A549 (cell line): ENCODE results near the gene KIFC3. TPM values are rescaled to one million over a fixed set of nuclear protein-coding genes. Genes with fewer than 3 reads are reported as not detected.
A peak's percentile ranks its signal among the peaks of the same experiment; 100 is the strongest.

Source experiments
- ATAC-seq, 2 experiments: fragments of 200-7000 bp in 1 of 2; fragments of >200 bp in 1 of 2; cut with Nextera tagmentation in 1 of 2; cut with Tn5 transposase in 1 of 2; 3 replicates each; pipeline versions ENCODE4 v1.8.0 to v1.9.1; 2018 to 2020; ENCODE audit warnings: mild to moderate bottlenecking in 1 of 2, moderate library complexity in 1 of 2
- CTCF ChIA-PET: fragments of 300-600 bp; sonication (Branson Sonifier 250); formaldehyde crosslinking; extraction: SDS; loops from one replicate; lab custom pipeline; 2021; ENCODE audit warnings: antibody characterized with exemption, inconsistent platforms; lab: Yijun Ruan, JAX
- POLR2A ChIA-PET: fragments of 350-600 bp; formaldehyde crosslinking; extraction: SDS; loops from one replicate; lab custom pipeline; 2021; ENCODE audit warnings: antibody characterized with exemption, inconsistent platforms; lab: Yijun Ruan, JAX
- DNase-seq, 2 experiments: peaks; one replicate each; pipeline versions ENCODE4 v3.0.0 to v3.0.0-alpha.2; 2011 to 2016; ENCODE audit warnings: low read depth in 1 of 2, low spot score in 1 of 2
- FAIRE-seq: peaks from 2 replicates; lab custom pipeline; 2011; peaks lifted over from hg19 to GRCh38; lab: Jason Lieb, UNC
- H3K27ac ChIP-seq, 2 experiments: fragments of >200 bp; sonication (Bioruptor Twin); formaldehyde crosslinking; 3 replicates each; pipeline ENCODE4 v1.5.1; 2016 to 2017
- H3K4me1 ChIP-seq: fragments of >200 bp; sonication (Bioruptor Twin); formaldehyde crosslinking; 3 replicates; pipeline ENCODE4 v1.6.1; 2016
- H3K4me2 ChIP-seq: fragments of >200 bp; sonication (Bioruptor Twin); formaldehyde crosslinking; 3 replicates; pipeline ENCODE4 v1.6.1; 2016
- H3K4me3 ChIP-seq: fragments of >200 bp; sonication (Bioruptor Twin); formaldehyde crosslinking; 3 replicates; pipeline ENCODE4 v1.5.1; 2016
- H3K9me3 ChIP-seq: fragments of >200 bp; sonication (Bioruptor Twin); formaldehyde crosslinking; 3 replicates; pipeline ENCODE4 v1.6.1; 2016
- BCL3 ChIP-seq: fragments of >200 bp; sonication (Bioruptor Twin); formaldehyde crosslinking; IDR thresholded peaks from 3 replicates; pipeline ENCODE4 v1.6.1; 2016
- CBX2 ChIP-seq: fragments of 200-600 bp; sonication (generic); IDR thresholded peaks from 2 replicates; pipeline ENCODE4 v1.6.1; 2016; ENCODE audit warnings: low read depth, mild to moderate bottlenecking, borderline replicate concordance
- CHD2 ChIP-seq: fragments of 150-350 bp; IDR thresholded peaks from 2 replicates; pipeline ENCODE4 v1.6.1; 2014; ENCODE audit warnings: low read length; ENCODE audit not compliant: partially characterized antibody
- CHD4 ChIP-seq: fragments of 200-600 bp; sonication (generic); IDR thresholded peaks from 2 replicates; pipeline ENCODE4 v1.6.1; 2016; ENCODE audit warnings: antibody characterized with exemption, mild to moderate bottlenecking, borderline replicate concordance
- ESRRA ChIP-seq: fragments of 150-350 bp; IDR thresholded peaks from 2 replicates; pipeline ENCODE4 v1.6.1; 2014; ENCODE audit warnings: mild to moderate bottlenecking, low read length, borderline replicate concordance
- FOSB ChIP-seq: fragments of 250-450 bp; sonication (Bioruptor Pico); IDR thresholded peaks from 2 replicates; pipeline ENCODE4 v1.5.0; 2020; ENCODE audit warnings: mild to moderate bottlenecking, moderate library complexity
- FOXS1 ChIP-seq: fragments of 250-450 bp; sonication (Bioruptor Pico); IDR thresholded peaks from 2 replicates; pipeline ENCODE4 v1.5.0; 2020; ENCODE audit warnings: mild to moderate bottlenecking, moderate library complexity
- HOXB13 ChIP-seq: fragments of 250-450 bp; sonication (Bioruptor Pico); IDR thresholded peaks from 2 replicates; pipeline ENCODE4 v1.5.0; 2020; ENCODE audit warnings: low read depth, mild to moderate bottlenecking, moderate library complexity
- JUNB ChIP-seq: fragments of >200 bp; sonication (Bioruptor Twin); formaldehyde crosslinking; IDR thresholded peaks from 2 replicates; pipeline ENCODE4 v1.6.1; 2016
- MYC ChIP-seq: IDR thresholded peaks from 2 replicates; pipeline ENCODE4 v1.6.1; 2012; ENCODE audit warnings: mild to moderate bottlenecking, inconsistent platforms, low read length, improper control_type of control experiment, borderline replicate concordance
- PHF8 ChIP-seq: fragments of 200-600 bp; sonication (generic); IDR thresholded peaks from 2 replicates; pipeline ENCODE4 v1.6.1; 2016; ENCODE audit warnings: low read depth, mild to moderate bottlenecking, antibody characterized with exemption, moderate library complexity, borderline replicate concordance
- RARB ChIP-seq: fragments of 250-450 bp; sonication (Bioruptor Pico); IDR thresholded peaks from 2 replicates; pipeline ENCODE4 v1.8.0; 2021; ENCODE audit warnings: mild to moderate bottlenecking, moderate library complexity
- SREBF2 ChIP-seq: fragments of 450-650 bp; IDR thresholded peaks from 2 replicates; pipeline ENCODE4 v1.6.1; 2014; ENCODE audit warnings: mild to moderate bottlenecking, moderate library complexity
- TFCP2L1 ChIP-seq: fragments of 250-450 bp; sonication (Bioruptor Pico); IDR thresholded peaks from 2 replicates; pipeline ENCODE4 v1.5.0; 2021; ENCODE audit warnings: mild to moderate bottlenecking
- TP53 ChIP-seq: fragments of 250-450 bp; sonication (Bioruptor Pico); IDR thresholded peaks from 2 replicates; pipeline ENCODE4 v1.5.0; 2021; ENCODE audit warnings: mild to moderate bottlenecking, moderate library complexity
- ZSCAN20 ChIP-seq: fragments of 250-450 bp; sonication (Bioruptor Pico); IDR thresholded peaks from 2 replicates; pipeline ENCODE4 v1.8.0; 2022; ENCODE audit warnings: mild to moderate bottlenecking, moderate library complexity
- WGBS: methylation state at CpG from one replicate; pipeline ENCODE4 v1.1.6; 2017; ENCODE audit errors: missing lambda C conversion rate; 5-methylcytosine and 5-hydroxymethylcytosine counted together
- polyA plus RNA-seq, 4 experiments: library from polyadenylated mRNA; depleted of rRNA in 3 of 4; stranded (reverse); fragments of >200 nt; fragmentation: RNase III in 1 of 4; extraction: RNeasy Plus Mini Kit Qiagen cat#74134 plus additional on column Dnase treatment in 1 of 4; gene quantifications; 2 replicates in 3 of 4; 3 replicates in 1 of 4; pipeline ENCODE4 v1.2.3, GENCODE V29; 2011 to 2017
- TF ChIP-seq, protein P1 (sequence below): fragments of 250-450 bp; sonication (Bioruptor Pico); IDR thresholded peaks from 2 replicates; pipeline ENCODE4 v1.5.0; 2020; ENCODE audit warnings: low read depth, mild to moderate bottlenecking, moderate library complexity
- TF ChIP-seq, protein P2 (sequence below): fragments of 200-600 bp; sonication (generic); IDR thresholded peaks from 2 replicates; pipeline ENCODE4 v1.6.1; 2016; ENCODE audit warnings: antibody characterized with exemption, mild to moderate bottlenecking, moderate library complexity
- TF ChIP-seq, protein P3 (sequence below): IDR thresholded peaks from 2 replicates; pipeline ENCODE4 v1.6.1; 2012

Gene KIFC3
- polyA plus RNA-seq, 2 of the 4 experiments (the other 2 are of a cell fraction) = 128 to 178 TPM

DNA sequence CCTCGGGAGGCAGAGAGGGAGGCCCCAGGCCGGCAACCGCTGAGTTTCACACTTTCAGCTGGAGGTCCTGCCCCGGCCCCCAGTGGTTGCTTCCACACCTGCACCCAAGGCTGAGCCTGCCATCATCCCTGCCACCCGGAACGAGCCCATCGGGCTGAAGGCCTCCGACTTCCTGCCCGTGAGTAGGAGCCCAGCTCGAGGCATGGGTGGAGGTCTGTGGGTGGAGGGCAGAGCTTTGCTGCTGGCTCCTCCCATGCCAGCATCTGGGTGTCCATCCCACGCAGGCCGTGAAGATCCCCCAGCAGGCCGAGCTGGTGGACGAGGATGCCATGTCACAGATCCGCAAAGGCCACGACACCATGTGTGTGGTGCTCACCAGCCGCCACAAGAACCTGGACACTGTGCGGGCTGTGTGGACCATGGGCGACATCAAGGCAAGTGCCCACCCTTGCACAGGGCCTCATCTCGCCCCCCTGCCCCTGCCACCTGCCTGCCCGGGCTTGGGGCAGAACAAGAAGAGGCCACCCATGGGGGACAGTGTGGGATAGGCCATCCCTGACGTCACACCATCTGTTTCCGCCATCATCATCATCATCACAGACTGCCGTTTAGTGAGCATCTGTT is 47.1 kb downstream of the KIFC3 start:
- ATAC-seq (no peak; a peak in 1 of 6 replicates), FAIRE-seq (no peak)

DNA sequence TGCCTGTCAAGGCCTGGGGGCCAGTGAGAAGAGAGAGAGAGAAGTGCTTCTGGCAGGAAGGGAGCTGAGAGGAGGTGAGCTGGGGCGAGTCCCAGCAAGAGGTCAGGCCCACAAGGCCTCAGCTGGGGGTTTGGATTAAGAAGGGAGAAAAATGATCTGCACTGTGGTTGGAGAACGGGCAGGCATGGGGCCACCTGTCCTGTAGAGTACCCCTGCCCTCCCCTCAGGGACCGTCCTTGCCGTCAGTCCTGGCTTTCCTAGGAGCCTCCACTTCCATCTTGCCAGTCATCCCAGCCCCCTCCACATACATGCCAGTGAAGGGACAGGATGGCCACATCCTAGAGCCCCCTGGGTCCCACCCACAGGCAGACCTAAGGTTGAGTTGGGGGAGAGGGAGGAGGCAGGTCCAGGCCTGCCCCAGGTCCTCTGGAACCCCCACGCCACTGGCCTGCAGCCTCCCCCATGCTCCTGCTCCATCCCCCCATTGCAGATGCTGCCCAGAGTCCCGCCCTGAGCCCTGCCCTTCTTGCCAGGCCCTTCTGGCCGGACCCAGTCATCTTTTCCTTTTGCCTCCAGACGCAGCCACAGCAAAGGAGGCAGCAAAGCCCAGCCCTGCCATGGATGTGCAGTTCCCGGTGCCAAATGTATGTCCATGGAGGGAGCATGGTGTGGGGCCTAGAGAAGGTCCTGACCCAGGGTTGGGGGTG is 47.8 kb downstream of the KIFC3 start:
- no peaks in the 10 kb centered on the region for H3K9me3 ChIP-seq
- POLR2A ChIA-PET = interaction anchor here (0.6 to 1.2 kb wide), 2 partner anchors 19 to 54 kb away, joined by 3 to 8 read pairs; partner anchors contain the start of gene KATNB1
- peak overlapping the region; percentile 27 to 76; a peak in 2 of 6 replicates for H3K27ac ChIP-seq
- WGBS = 88% methylated on average over 6 of the region's 9 CpGs
- CTCF ChIA-PET = interaction anchor here (0.8 to 7.9 kb wide), 7 partner anchors 14 to 245 kb away, joined by 3 to 46 read pairs (median 24); partner anchors contain the start of genes USB1 and ZNF319
- DNase-seq (no peak), ATAC-seq (no peak), FAIRE-seq (no peak)
- no peak overlapping the region for H3K4me2 ChIP-seq
- H3K4me3 ChIP-seq = no peak overlapping the region
- peaks cover 49% of the 10 kb centered on the region for H3K4me1 ChIP-seq
- TF ChIP-seq PHF8 (no peak), ZSCAN20 (CRISPR knock-in tag) (no peak), JUNB (no peak), SREBF2 (no peak), CHD4 (no peak), MYC (no peak), CHD2 (no peak), CBX2 (no peak)
- TF ChIP-seq, protein P1, sequence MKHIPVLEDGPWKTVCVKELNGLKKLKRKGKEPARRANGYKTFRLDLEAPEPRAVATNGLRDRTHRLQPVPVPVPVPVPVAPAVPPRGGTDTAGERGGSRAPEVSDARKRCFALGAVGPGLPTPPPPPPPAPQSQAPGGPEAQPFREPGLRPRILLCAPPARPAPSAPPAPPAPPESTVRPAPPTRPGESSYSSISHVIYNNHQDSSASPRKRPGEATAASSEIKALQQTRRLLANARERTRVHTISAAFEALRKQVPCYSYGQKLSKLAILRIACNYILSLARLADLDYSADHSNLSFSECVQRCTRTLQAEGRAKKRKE (CRISPR knock-in tag) = no peak
- TF ChIP-seq, protein P2, sequence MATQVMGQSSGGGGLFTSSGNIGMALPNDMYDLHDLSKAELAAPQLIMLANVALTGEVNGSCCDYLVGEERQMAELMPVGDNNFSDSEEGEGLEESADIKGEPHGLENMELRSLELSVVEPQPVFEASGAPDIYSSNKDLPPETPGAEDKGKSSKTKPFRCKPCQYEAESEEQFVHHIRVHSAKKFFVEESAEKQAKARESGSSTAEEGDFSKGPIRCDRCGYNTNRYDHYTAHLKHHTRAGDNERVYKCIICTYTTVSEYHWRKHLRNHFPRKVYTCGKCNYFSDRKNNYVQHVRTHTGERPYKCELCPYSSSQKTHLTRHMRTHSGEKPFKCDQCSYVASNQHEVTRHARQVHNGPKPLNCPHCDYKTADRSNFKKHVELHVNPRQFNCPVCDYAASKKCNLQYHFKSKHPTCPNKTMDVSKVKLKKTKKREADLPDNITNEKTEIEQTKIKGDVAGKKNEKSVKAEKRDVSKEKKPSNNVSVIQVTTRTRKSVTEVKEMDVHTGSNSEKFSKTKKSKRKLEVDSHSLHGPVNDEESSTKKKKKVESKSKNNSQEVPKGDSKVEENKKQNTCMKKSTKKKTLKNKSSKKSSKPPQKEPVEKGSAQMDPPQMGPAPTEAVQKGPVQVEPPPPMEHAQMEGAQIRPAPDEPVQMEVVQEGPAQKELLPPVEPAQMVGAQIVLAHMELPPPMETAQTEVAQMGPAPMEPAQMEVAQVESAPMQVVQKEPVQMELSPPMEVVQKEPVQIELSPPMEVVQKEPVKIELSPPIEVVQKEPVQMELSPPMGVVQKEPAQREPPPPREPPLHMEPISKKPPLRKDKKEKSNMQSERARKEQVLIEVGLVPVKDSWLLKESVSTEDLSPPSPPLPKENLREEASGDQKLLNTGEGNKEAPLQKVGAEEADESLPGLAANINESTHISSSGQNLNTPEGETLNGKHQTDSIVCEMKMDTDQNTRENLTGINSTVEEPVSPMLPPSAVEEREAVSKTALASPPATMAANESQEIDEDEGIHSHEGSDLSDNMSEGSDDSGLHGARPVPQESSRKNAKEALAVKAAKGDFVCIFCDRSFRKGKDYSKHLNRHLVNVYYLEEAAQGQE = no peak
- TF ChIP-seq, protein P3, sequence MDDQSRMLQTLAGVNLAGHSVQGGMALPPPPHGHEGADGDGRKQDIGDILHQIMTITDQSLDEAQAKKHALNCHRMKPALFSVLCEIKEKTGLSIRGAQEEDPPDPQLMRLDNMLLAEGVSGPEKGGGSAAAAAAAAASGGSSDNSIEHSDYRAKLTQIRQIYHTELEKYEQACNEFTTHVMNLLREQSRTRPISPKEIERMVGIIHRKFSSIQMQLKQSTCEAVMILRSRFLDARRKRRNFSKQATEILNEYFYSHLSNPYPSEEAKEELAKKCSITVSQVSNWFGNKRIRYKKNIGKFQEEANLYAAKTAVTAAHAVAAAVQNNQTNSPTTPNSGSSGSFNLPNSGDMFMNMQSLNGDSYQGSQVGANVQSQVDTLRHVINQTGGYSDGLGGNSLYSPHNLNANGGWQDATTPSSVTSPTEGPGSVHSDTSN = no peak

More for the DNA sequence above, 47.1 kb downstream of the KIFC3 start:
- Histone ChIP-seq H3K4me3 (no peak overlapping the region), H3K27ac (peak overlapping the region in 1 of 2 experiments; percentile 76; a peak in 2 of 6 replicates), H3K4me2 (no peak overlapping the region), H3K4me1 (peaks cover 56% of the 10 kb centered on the region), H3K9me3 (no peaks in the 10 kb centered on the region)
- 88% methylated on average over 22 of the region's 24 CpGs for WGBS
- TF ChIP-seq ESRRA (no peak), HOXB13 (CRISPR knock-in tag) (no peak), TFCP2L1 (CRISPR knock-in tag) (no peak), RARB (CRISPR knock-in tag) (no peak), FOXS1 (CRISPR knock-in tag) (no peak), BCL3 (no peak), TP53 (CRISPR knock-in tag) (no peak), FOSB (CRISPR knock-in tag) (no peak), ZSCAN20 (CRISPR knock-in tag) (no peak)
- no peak for DNase-seq
- ChIA-PET POLR2A (interaction anchor here (1.2 to 1.4 kb wide), 2 partner anchors 9 to 20 kb away, joined by 3 to 4 read pairs; partner anchors contain the start of gene KATNB1), CTCF (interaction anchor here (1.0 to 7.9 kb wide), 12 partner anchors 11 to 244 kb away, joined by 3 to 46 read pairs (median 21); partner anchors contain the start of genes USB1 and ZNF319)
